ENCODE measurements around the gene KIF21B.

KIF21B gene

DNA sequence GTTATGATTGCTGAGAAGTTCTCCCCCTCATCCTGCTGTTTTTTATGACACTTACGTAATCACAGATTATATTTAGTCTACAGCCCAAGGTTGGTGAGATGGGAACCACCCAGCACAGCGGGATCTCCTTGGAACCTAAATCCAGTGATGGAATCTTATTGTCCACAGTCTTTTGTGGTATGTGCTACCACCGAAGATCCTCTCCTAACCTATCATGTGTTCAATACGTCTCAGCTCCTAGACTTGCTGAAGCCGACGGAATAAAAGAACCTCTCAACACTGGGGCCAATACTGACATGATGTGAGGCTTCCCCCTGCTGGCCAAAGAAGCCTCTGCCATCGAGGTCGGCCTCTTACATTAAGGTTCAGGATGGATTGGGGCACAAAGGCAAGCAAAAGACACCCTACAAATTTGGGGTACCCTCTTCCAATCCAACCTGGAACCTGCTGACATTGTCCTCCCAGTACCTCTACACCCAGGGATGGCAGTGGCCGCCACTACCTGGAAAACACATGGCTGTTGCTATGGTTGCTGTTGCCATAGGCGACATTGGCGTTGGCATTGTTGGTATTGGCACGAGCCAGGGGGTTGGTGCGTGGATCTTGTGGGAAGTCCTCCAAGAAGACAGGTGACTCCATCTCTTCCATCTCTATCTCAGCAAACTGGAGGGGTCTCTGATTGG, 19.4 kb upstream of the KIF21B start:
- peak; percentile 70 for DNase-seq

DNA sequence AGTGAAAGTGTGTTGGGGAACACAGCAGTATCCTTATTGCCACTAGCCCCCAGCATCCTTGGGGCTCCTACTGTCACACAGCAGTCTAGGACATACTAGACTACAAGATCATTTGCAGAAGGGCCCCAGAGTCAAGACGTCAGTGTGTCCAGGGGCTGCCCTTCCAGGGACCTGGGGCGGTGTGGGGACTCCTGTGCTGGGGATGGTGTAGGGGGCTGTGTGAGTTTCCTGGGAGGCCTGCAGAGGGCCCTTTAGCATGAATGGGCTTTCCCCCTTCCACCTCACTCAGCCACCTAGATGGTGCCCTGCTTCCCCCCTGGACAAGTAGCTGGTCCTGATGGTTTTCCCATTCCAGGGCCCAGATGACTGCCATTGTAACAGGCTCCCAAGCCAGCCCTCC, 17.5 kb upstream of the KIF21B start:
- DNase-seq = no peak

DNA sequence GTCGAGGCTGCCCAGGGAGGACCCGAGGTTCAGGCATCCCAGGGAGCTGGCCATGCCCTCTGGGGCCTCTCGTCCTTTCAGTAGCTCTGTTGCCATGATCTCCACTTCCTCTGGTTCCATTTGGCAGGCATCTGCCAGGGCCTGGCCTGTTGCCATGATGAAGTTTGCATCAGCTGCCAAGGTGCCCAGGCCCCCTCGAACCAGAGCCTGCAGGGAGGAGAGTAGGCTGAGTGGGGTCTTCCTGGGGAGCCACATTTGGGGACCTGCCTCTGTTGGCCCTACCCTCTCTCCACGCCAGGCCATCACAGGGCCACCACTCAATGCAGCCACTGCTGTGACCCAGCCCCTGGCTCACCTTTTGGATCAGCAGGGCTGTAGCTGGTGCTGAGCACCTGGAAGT, 16.4 kb upstream of the KIF21B start:
- no peak for DNase-seq

DNA sequence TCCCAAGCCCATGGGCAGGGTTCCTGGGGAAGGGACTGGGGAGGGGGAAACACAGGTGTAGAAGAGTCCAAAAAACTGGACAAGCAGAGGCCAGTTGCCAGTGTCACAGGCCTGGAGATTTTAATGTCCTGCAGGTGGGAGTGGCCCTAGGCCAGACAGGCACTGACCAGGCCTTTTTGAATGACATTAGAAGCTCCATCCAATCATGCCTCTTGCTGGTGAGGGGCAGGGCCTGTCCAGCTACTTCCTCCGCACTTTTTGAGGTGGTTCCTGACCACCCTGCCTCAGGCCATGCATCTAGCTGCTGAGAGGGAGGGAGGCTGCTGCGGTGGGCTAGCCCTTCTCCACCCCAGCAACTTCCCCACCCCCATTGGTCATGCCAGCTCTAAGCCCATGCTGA, 15.9 kb upstream of the KIF21B start:
- no peak for DNase-seq

DNA sequence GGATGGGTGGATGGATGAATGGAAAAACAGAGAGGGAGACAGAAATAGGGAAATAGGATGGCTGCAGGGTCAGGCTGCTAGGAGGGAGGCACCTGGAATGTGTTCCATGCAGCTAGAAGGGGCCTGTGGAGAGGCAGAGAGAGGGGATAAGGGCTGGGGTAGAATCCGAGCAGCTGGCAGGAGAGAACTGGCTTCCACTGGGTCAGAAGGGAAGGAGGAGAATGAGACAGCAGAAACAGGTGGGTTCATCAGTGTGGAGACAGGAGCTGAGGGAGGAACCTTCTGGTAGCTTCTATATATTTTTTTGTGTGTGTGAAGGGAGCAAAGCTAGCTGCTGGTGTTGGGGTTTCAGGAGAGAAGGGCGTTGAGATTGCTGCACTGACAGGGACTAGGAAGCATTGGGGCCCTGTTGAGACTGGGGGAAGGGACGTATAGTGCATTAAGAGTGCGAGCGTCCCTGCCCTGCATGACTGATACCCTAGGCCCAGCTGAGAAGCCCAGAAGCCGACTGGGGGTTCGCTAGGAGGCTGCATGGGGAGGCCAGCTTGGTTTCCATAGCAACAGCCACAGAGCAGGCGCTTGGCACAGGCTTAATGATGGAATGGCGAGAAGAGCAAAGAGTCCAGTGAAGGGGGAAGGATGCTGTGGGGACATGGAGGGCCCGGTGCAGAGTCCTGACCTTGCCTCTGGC, 14.8 kb upstream of the KIF21B start:
- DNase-seq = no peak

- DNase-seq = no peak
Observed at GRCh38 chr1:201036188-201036842, 12.8 kb upstream of the KIF21B start.

GRCh38 chr1:201034671-201035070, 11.2 kb upstream of the KIF21B start:
- no peak for DNase-seq

- DNase-seq = no peak
Observed at GRCh38 chr1:201032408-201032807, 8.9 kb upstream of the KIF21B start.

DNA sequence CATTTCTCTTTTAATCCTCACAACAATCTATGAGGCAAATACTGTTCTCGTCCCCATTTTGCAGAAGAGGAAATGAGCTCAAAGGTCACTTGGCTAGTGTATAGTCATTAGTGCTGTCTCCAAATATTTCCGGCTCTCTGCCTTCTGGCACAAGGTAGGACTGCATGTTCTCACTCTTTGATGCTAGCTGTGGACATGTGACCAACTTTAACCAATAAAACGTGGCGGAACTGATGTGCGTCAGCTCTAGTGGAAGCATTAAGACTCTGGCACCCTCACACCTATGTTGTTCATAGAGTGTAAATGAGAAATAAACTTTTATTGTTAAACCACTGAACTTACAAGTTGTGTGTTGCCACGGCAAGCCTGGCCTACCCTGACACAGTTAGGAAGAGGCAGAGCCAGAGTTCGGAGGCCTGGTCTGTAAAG, 5.0 kb upstream of the KIF21B start:
- DNase-seq = no peak

DNA sequence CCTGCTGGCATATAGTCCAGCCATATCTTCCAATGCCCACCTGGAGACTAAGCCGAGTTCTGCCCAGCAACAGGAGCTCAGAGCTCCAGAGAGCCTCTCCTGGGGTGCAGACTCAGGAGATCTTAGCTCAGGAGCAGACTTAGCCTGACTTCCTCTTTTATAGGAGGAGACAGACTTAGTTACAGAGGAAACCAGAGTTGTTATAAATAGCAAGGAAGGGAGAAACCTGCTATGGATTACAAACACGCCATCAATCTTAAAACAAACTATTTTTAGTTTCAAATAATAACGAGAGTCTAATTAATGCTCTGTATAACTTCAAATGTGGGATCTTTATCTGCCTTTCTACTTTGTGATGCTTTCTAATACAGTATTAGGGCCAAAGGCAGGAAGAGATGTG, 3.3 kb upstream of the KIF21B start:
- no peak for DNase-seq

DNA sequence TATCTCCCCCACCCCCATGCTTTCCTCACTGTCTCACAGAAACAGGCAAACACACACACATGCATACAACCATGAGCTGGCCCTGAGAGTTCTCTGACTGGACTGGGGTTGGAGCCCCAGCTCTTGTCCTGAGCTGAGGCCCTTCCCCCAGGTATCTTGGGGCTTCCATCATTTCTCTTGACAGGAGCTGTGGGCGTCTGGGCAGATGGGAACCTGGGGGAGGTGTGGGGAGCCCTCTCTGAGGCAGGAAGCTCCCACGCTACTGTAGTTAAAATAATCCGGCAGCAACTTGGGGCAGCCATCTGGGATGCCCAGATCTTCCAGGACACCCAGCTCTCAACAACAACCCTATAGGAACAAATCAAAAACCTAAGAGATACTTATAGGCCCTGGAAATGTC, 2.7 kb upstream of the KIF21B start:
- no peak for DNase-seq

DNA sequence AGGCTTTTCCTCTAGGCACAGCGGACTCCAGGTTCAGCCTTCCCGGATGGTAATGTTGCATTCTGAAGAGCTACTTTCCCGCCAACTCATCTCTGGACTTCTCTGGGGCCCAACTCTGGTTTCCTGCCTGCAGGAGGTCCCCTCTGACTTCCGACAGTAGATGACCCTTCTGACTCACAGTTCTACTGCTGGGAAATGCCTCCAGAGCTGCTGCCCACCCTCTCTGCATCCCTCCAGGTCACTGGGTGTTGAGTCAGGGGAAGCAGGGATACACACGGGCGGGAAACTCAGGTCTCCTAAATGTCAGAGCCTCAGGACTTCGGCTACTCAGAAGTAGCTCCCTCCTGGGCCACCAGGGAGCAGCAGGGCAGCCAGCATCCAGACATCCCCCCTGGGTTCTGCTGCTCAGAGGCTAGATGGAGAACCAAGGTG, 2.1 kb upstream of the KIF21B start:
- no peak for DNase-seq

DNA sequence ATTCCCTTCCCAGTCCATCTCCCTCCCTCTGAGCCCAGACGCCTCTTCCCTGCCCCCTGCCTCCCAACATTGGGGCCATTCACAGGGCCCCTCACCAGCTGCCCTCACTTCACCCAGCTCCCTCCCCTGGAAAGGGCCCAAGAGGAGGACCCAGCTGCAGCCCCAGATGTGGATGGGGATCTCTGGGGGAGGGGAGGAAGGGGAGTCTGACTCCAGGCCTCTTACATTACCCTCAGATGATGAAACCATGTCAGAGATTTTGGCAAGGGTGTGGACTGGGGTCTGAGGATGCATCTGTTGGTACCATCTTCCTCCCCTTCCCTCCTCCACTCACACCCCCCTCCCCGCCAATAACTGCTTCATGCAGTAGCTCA, 1.1 kb upstream of the KIF21B start:
- no peak for DNase-seq

DNA sequence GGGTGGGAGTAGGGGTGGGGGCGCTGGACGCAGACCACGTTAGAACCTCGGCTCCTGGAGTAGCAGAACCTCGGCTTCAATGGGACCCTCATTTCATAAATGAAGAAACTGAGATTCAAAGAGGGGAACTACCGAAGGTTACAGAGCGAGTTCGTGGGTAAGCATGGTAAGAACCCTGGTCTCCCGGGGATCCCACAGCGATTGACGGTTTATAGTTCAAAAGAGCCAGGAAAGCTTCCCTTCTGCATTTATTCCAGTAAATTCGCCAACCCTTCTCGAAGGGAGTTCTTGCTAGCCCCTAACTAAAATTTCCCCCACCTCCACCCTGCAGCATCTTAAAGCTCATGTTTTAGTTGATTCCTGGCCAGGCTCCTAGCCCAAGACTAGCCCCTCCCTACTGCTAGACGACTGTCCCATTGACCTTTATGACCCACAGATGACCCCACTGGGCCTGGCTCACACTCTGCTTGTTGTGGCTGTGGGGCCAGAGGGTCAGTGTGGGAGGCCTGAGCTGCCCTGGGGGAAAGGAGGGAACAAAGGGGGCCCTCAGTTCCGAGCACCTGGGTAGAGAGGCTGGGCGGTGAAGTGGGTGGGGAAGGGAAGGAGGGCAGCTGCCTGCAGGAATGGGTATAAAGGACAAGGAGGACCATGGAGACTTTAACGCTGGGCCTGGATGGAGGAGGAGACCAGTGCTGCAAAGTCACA, 558 bp upstream of the KIF21B start:
- no peak for DNase-seq

GRCh38 chr1:201022820-201023516, 546 bp downstream of the KIF21B start:
- peak; percentile 42 for DNase-seq

GRCh38 chr1:201022493-201022819, 1.1 kb downstream of the KIF21B start:
- no peak for DNase-seq

DNA sequence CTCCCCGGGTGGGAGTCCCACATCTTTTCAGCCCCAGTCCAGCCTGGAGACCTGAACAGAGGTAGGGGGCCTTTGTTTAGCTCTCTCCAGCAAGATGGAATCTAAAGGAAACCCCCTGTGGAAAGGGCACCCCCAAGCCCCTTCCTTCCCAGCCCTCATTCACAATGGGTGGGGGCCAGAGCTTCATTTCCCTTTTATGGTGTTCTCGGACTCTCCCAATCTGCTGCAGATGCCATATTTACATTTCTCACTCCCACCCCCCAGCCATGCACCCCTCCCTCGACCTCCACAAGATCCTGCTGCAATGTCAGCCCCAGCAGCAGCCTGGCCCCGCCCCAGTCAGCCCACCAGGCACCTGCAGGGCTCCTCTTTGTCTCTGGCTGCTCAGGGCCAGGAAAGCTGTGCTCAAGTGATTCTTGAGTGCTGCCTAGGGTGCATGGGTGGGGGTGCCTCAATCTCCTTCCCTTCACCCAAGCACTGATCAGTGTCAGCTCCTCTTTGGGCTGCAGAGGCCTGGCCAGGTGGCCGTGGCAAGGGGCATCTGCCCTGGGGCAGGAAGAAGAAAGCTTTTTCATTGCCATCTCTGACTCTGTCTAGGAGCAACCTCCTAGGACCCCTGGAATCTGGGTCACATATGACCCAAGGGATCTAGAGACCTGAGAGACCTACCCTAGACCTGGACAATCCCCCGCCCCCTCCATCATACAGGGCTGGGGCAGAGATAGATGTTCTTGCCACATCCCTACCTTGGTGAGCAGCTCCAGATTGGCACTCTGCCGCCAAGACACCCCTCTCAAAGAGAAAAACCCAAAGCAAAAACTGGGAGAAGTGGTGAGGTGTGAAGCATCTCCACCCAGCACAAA, 1.7 kb downstream of the KIF21B start:
- DNase-seq = peak; percentile 7

DNA sequence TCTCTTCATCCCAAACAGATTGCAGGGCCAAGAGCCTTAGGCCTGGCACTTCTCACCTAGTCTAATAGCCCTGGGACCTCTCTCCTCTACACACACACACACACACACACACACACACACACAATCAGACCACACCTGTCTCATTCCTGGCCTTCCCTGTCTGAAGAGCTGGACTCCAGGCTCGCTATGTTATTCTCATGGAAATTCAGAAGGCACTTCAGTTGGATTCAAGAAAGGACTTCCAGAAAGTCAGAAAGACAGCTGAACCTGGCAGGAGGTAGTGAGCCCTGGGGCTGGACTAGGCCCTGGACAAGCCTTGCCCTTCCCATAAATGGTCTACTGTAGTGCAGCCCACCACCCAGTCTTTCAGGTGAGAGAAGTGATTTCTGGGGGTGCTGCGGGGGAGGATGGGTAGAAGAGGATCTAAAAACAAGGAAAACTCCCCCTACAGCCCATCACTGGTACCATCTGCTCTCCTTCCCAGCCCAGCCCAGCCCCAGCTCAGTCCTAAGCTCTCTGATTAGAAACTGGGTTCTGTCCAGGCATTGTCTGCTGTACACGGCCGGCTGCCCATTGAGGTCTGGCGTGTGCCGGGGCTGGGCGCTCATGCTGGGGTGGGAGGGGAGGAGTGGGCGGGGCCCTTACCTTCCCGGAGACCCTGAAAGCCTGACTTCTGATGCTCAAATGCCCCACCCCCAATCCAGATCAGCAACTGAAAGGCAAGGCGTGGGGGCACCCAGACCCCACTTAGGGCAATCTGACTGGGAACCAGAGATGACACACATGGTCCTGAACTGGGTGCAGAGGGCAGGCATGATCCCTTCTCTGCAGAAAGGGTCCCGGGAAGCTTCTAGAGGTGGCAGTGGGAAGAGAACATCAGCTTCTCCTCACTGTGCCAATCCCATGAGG, 2.5 kb downstream of the KIF21B start:
- peak; percentile 21 for DNase-seq

GRCh38 chr1:201020040-201020591, 3.4 kb downstream of the KIF21B start:
- DNase-seq = peak; percentile 41

GRCh38 chr1:201019321-201019977, 4.1 kb downstream of the KIF21B start:
- peak; percentile 90 for DNase-seq

Measured in CD4-positive, alpha-beta T cell treated with Interleukin-4 for 4 hours (primary cell).